ENCODE measurements around the gene GMCL2. TPM values are rescaled to one million over a fixed set of nuclear protein-coding genes. Genes with fewer than 3 reads are reported as not detected.

GMCL2 gene
- total RNA-seq, 2 donors from 2014 or later = not detected

DNA sequence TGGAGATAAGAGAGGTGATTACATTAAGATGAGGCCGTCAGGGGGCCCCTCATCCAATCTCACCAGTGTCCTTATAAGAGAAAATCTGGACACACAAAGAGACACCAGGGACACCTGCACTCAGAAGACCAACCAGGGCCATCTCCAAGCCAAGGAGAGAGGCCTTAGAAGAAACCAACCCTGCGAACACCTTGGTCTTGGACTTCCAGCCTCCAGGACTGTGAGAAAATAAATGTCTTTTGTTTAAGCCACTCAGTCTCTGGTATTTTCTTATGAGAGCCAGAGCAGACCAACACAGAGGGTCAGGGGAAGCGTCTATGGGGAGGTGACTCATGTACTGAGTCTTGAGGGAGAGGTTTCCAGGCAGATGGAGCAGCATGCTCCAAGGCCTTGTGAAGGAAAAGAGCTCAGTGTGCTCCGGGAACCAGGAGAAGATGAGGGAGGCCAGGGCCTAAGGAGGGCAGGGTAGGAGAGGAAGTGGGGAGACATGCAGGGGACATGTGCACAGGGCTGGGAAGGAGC is 40.0 kb upstream of the GMCL2 start:
- WGBS, 2 donors = 96 to 99% methylated on average over 4 of the region's 4 CpGs
- intact Hi-C loops (cut with DNase I) = no loop called here
- no peak overlapping the region for H3K27ac ChIP-seq

DNA sequence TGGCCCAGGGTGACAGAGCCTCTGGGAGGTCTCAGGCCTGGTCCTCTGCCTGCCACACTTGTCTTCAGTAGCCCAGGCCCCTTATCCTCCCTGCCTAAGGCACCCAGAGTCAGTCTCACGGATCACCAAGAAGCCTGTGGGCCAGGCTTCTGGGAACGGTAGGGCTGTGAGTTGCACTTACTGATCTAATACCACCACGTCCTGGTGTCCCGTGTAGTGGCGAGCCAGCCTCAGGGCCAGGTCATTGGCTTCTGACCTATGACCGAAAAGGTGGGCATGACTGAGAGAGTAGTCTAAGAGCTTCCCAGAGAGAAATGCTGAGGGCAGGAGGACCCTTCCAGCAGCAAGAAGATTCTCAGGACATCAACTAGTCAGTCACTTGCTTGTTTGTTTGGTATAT is 38.0 kb upstream of the GMCL2 start:
- DNase-seq = no peak
- no peaks in the 10 kb centered on the region for H3K27me3 ChIP-seq
- no peak overlapping the region for H3K27ac ChIP-seq
- TF ChIP-seq POLR2A (IDR thresholded peaks at IDR 0.05) = no peak
- TF ChIP-seq, protein P1, sequence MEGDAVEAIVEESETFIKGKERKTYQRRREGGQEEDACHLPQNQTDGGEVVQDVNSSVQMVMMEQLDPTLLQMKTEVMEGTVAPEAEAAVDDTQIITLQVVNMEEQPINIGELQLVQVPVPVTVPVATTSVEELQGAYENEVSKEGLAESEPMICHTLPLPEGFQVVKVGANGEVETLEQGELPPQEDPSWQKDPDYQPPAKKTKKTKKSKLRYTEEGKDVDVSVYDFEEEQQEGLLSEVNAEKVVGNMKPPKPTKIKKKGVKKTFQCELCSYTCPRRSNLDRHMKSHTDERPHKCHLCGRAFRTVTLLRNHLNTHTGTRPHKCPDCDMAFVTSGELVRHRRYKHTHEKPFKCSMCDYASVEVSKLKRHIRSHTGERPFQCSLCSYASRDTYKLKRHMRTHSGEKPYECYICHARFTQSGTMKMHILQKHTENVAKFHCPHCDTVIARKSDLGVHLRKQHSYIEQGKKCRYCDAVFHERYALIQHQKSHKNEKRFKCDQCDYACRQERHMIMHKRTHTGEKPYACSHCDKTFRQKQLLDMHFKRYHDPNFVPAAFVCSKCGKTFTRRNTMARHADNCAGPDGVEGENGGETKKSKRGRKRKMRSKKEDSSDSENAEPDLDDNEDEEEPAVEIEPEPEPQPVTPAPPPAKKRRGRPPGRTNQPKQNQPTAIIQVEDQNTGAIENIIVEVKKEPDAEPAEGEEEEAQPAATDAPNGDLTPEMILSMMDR (IDR thresholded peaks at IDR 0.05) = no peak
- no peaks in the 10 kb centered on the region for H3K9me3 ChIP-seq
- ATAC-seq = no peak
- H3K4me3 ChIP-seq = no peak overlapping the region
- H3K4me1 ChIP-seq = peaks cover 9% of the 10 kb centered on the region
- WGBS, 2 donors = 86 to 93% methylated on average over 6 of the region's 6 CpGs
- H3K36me3 ChIP-seq (replicated peaks in 1 of 2; ENCODE audit: insufficient read depth in 1 of 2, low read depth in 2 of 2) = peaks cover 0 to 7% of the 10 kb centered on the region in 2 donors
- intact Hi-C loops (cut with DNase I) = no loop called here

More for the DNA sequence above, 40.0 kb upstream of the GMCL2 start:
- H3K27me3 ChIP-seq = no peaks in the 10 kb centered on the region
- H3K4me3 ChIP-seq = no peak overlapping the region
- no peak for DNase-seq
- ATAC-seq = no peak
- no peaks in the 10 kb centered on the region for H3K9me3 ChIP-seq
- H3K36me3 ChIP-seq (replicated peaks in 1 of 2; ENCODE audit: insufficient read depth in 1 of 2, low read depth in 2 of 2) = peaks cover 0 to 7% of the 10 kb centered on the region in 2 donors
- TF ChIP-seq, protein P1 (IDR thresholded peaks at IDR 0.05) = no peak
- TF ChIP-seq POLR2A (IDR thresholded peaks at IDR 0.05) = no peak
- H3K4me1 ChIP-seq = peaks cover 25% of the 10 kb centered on the region

DNA sequence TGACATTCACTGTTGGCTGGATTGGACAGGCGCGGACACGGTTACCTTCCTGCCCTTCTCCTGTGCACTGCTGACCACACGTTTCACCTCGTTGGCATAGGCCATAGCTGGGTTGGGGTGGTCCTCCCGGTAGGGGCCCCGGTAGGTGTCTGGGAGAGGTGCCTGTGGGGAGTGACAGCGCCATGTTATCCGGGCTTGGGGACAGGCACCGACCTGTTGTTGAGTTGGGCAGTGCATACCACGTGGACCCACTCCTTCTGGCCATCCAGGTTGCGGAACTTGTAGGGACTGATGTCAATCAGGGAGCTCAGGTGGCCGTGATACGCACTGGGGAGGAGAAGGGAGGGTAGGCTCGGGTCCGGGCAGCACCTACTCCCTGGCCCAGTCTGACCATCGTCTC is 37.2 kb upstream of the GMCL2 start:
- Histone ChIP-seq H3K9me3 (no peaks in the 10 kb centered on the region), H3K27ac (no peak overlapping the region), H3K36me3 (replicated peaks in 1 of 2; ENCODE audit: insufficient read depth in 1 of 2, low read depth in 2 of 2) (peaks cover 0 to 7% of the 10 kb centered on the region in 2 donors), H3K4me3 (no peak overlapping the region), H3K27me3 (no peaks in the 10 kb centered on the region), H3K4me1 (peaks cover 2% of the 10 kb centered on the region)
- ATAC-seq (no peak), DNase-seq (no peak)
- 91 to 100% methylated on average over 1 to 16 of the region's 17 CpGs for WGBS, 2 donors
- intact Hi-C loops (cut with DNase I) = no loop called here
- TF ChIP-seq, protein P1 (IDR thresholded peaks at IDR 0.05) = no peak

DNA sequence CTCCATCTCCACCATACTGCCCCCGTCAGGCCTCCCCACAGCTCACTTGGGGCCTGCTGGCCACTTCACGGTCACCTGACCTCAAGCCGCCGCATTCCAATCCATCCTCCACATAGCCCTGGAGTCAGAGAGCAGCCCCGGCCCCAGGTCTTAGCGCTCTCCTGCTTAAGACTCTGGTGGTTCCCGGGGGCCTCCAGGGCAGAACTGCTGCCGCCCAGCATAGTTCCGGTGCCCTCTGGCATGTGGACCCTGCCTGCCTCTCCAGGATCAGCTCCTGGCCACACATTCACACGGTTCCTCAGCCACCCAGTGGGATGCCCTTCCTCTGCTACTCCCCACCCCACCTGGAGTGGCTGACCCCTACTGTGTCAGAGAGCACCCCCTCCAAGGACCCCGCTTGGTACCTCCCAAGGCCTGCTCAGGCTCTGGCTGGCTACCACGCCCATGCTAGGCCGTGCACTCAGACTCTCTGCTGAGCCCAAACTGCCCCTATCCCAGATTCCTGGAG is 36.7 kb upstream of the GMCL2 start:
- Histone ChIP-seq H3K4me1 (no peaks in the 10 kb centered on the region), H3K9me3 (no peaks in the 10 kb centered on the region), H3K4me3 (no peak overlapping the region), H3K27me3 (no peaks in the 10 kb centered on the region), H3K36me3 (replicated peaks in 1 of 2; ENCODE audit: insufficient read depth in 1 of 2, low read depth in 2 of 2) (peaks cover 0 to 7% of the 10 kb centered on the region in 2 donors), H3K27ac (no peak overlapping the region)
- DNase-seq (no peak), ATAC-seq (no peak)
- 76 to 82% methylated on average over 11 to 12 of the region's 13 CpGs for WGBS, 2 donors
- no peak for TF ChIP-seq POLR2A (IDR thresholded peaks at IDR 0.05)
- TF ChIP-seq, protein P1 (IDR thresholded peaks at IDR 0.05) = no peak
- intact Hi-C loops (cut with DNase I) = no loop called here

- 85 to 87% methylated on average over 5 of the region's 5 CpGs for WGBS, 2 donors
- intact Hi-C loops (cut with DNase I) = no loop called here
- TF ChIP-seq, protein P1 (IDR thresholded peaks at IDR 0.05) = no peak
- no peak for TF ChIP-seq POLR2A (IDR thresholded peaks at IDR 0.05)
- DNase-seq = no peak
- H3K9me3 ChIP-seq = no peaks in the 10 kb centered on the region
- no peak overlapping the region for H3K27ac ChIP-seq
- no peaks in the 10 kb centered on the region for H3K27me3 ChIP-seq
- ATAC-seq = no peak
- peaks cover 0 to 5% of the 10 kb centered on the region in 2 donors for H3K36me3 ChIP-seq (replicated peaks in 1 of 2; ENCODE audit: insufficient read depth in 1 of 2, low read depth in 2 of 2)
- no peaks in the 10 kb centered on the region for H3K4me1 ChIP-seq
- H3K4me3 ChIP-seq = no peak overlapping the region
These were observed 36.1 kb upstream of the GMCL2 start for GRCh38 chr5:178223196-178223773.
